Stimulated activated CD4-positive, alpha-beta T cell treated with anti-CD3 and anti-CD28 coated beads, Interleukin-1b, Interleukin-23, amount 100 ng/mL, for 48 hours (primary cell): ENCODE measurements around the gene CCNL2.
A peak's percentile ranks its signal among the peaks of the same experiment; 100 is the strongest.
"Not testable (repeated sequence)": the region's sequence is repeated elsewhere in the genome, so short reads cannot be mapped to it uniquely, and the experiment has no call there.

Source experiments
- DNase-seq: peaks from one replicate; pipeline ENCODE4 v3.0.0-alpha.2; 2020

CCNL2 gene

DNA sequence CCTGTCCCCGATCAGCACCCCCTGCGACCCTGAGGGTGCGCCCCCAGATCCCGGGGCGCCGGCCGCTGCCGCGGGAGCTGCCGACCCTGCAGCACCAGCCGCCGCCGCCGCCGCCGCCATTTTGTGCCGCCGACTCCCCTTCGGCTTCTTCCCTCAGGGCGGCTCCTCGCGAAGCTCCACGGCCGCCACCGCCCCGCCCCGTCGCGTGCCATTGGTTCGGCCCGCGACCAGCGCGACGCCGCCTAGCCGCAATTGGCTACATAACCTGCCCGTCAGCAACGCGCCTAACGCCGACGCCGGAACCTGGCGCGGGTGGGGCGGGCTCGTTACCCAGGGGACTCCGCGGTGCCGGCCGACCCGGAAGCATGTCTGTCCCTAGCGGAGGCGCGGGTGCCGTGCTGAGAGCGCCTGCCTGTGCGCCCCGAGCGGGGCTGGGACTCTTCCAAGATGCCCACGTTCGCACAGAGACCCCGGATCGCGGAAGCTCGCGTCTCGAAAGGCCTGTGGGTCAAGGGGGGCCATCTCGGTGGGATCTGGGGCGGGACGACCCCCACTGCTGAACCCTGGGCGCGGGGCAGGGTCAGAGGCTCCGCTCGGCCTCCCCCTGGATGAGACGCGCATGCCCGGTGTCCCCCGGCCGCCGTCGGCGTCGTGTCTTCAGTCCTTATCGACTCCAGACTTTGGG is at the start of gene CCNL2:
Gene CCNL2 (minus strand): TSS at position 149 of the 685 bp plus-strand sequence. CDS start 29 bp downstream, at position 120.
- DNase-seq: peak; percentile 100

- not testable (repeated sequence) for DNase-seq
Observed at GRCh38 chr1:1446631-1447030, 47.5 kb upstream of the CCNL2 start.

GRCh38 chr1:1442069-1442770 is 43.1 kb upstream of the CCNL2 start:
- no peak for DNase-seq

GRCh38 chr1:1441002-1441888 is 42.1 kb upstream of the CCNL2 start:
- peak; percentile 55 for DNase-seq

- DNase-seq: no peak
Observed at GRCh38 chr1:1440262-1441001, 41.3 kb upstream of the CCNL2 start.

DNA sequence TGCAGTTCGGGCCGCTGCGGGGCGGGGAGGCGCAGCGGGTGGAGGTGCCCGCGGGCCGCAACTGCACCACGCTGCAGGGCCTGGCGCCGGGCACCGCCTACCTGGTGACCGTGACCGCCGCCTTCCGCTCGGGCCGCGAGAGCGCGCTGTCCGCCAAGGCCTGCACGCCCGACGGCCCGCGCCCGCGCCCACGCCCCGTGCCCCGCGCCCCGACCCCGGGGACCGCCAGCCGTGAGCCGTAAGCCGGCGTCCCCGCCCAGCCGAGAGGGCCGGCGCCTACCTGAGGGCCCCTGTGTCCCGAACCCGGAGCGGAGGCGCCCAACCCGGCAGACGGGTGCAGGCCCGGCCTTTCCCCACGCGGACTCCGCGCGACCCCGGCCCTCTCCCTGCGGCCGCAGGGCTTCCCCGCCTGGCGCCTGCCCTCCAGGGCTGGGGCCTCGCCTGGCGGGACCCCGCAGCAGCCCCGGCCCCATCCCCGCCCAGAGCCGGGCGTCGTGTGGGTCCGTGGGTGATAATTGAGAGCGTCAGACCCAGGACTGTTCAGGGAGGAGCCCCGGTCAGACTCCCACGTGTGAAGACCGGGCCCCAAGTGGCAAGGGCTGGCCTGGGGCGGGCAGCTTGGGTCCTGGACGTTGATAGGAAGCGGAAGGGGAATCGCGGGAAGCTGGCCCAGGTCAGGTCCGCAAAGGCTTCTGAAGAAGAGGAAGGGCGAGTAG is 40.6 kb upstream of the CCNL2 start:
- DNase-seq: no peak

- DNase-seq: no peak
Observed at GRCh38 chr1:1438531-1439381, 39.6 kb upstream of the CCNL2 start.

DNA sequence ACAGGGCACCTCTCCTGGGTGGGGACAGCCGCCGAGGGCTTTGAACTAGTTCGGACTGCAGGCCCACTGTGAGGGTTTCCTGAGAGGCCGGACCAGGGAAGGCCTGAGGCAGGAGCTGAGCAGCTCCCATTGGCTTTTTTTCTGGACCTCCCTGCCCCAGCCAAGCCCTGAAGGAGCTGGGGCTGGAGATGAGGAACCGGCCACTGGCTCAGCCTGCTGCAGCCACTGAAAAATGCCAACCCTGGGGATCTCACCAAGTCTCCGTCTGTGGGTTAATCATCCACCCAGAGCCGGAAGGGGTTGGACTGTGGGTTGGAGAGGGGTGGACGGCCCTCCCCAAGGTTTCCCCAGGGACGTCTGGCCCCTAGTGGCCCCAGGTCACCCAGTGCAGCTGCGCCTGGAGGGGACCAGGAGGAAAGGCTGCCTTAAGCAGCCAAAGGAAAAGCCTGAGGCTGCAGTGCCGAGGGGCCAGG is 38.8 kb upstream of the CCNL2 start:
- DNase-seq: no peak

DNA sequence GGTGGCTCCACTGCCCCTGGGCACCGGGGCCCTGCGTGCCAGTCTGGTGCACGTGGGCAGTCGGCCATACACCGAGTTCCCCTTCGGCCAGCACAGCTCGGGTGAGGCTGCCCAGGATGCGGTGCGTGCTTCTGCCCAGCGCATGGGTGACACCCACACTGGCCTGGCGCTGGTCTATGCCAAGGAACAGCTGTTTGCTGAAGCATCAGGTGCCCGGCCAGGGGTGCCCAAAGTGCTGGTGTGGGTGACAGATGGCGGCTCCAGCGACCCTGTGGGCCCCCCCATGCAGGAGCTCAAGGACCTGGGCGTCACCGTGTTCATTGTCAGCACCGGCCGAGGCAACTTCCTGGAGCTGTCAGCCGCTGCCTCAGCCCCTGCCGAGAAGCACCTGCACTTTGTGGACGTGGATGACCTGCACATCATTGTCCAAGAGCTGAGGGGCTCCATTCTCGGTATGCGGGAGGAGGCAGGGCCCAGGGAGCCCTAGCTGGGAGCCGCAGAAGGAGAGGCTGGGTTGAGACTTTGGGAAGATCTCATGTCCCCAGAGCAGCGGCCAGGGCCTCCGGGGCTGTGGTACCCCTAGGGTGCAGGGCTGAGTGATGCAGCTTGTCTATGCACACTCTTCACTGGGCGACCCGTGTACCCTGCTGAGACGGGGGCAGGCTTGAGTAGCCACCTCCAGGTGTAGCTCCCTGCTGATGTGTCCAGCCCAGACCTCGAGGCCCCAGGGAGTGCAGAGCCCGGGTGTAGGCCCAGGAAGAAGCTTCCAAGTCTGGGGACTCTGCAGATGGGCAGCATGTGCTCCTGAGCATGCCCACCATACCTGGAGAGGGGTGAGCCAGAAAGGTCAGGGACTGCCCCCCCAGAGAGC is 38.1 kb upstream of the CCNL2 start:
- no peak for DNase-seq

DNA sequence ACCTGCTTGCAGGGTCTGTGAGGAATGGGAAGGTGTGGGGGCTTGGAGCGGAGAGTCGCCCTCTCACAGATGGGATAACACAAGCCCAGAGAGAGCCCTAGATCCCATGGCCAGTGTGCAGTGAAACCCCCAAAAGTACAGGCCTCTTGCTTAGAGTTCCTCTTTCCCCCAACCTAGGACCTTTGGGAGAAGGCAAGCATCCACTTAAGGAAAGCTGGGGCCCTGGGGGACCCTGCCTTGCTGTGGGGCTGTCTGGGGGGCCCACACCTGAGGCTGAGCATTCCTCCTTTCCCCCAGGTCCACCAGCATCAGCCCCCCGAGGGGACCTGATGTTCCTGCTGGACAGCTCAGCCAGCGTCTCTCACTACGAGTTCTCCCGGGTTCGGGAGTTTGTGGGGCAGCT is 37.5 kb upstream of the CCNL2 start:
- no peak for DNase-seq

- no peak for DNase-seq
Observed at GRCh38 chr1:1435911-1436629, 36.9 kb upstream of the CCNL2 start.

DNA sequence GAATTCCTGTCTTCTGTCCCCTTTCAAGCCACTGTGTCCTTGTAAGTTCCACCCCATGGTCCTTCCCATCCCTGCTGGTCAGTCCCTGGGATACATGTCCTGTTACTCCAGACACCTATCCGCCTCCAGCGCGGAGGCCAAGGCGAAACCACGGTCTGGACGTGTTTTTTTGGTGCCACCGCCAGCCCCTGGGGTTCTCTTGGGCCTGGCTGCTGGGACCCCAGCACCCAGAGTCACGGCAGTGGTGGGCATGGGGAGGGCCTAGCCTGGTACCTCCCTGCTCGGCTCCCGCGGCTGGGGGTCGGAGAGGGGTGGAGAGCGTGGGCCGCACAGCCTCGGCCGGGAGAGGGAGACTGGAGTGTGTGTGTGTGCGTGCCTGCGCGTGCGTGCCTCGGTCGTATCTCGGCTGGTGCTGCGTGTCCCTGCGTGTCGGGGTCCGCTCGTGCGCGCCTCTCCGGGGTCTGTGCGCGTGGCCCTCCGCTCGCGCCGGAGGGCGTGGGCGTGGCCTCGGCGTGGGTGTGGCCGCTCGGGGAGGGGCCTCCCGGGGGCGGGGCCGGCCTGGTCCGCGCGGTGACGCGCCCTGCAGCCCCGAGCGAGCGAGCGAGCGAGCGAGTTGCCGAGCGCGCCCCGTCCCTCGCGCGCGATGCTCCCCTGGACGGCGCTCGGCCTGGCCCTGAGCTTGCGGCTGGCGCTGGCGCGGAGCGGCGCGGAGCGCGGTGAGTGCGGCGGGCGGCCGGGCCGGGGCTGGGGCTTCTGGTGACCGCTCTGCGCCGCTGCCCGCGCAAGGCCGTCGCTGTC is 36.2 kb upstream of the CCNL2 start, which contains the start of gene VWA1:
Gene VWA1 (plus strand): TSS at position 585 of the 798 bp plus-strand sequence. CDS start 59 bp downstream, at position 644.
- DNase-seq: peak; percentile 65

DNA sequence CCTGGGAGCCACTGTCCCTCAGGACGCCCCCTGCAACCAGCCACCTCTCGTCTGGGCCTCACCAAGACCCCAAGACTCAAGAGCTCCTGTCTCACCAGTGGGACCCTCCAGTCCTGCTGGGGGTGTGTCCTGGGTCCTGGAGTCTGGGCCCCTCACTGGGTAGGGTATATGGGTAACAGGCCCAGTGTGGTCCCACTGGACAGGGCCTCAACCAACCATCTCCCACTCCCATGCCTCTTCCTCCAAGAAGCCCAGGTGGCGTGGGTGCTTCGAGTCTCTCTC is 35.6 kb upstream of the CCNL2 start:
- no peak for DNase-seq

DNA sequence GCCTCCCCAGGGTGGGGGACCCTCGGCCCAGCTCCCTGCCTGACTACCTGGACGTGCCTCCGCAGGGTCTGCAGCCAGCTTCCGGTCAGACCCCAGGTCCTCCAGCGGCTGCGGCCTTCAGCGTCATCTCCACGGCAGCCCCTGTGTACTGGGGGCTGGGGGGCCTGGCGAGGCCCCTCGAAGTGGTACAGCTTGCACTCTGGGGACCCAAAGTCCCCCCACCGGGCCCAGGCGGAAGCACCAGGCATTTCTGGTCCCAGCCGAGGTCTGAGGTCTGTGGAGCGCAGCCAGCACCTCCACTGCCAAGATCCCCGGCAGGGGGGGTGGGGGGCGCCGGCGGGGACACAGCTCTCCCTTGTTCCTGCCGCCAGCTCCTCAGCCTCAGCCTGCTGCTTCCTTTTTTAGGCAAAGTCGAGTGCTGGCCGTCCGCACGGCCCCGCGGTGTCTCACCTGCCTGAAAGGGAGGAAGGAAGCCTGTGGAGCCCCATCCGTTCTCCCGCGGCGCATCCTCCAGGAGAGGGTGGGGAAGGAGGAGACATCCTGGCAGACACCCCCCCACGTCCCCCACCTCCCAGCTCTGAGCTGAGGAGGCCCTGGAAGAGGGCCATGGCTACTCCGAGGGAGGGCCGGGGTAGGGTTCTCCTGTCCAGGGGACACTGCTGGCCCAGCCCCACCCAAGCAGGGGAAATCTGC is 35.1 kb upstream of the CCNL2 start:
- DNase-seq: no peak

DNA sequence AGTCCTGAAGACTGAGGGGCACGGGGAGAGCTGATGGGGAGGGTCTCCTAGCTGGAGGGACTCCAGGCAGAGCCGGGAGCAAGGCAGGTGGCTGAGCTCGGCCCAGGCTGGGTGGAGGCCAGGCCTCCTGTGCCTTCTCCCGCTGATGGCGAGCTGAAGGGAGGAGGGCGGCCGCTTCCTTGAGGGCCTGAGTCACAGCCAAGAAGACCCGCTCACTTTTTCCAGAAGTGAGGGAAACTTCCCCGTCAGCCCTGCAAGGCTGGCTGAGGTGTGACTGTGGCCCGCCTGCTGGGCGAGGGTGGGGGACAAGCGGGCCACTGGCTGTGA is 34.6 kb upstream of the CCNL2 start:
- peak; percentile 79 for DNase-seq

DNA sequence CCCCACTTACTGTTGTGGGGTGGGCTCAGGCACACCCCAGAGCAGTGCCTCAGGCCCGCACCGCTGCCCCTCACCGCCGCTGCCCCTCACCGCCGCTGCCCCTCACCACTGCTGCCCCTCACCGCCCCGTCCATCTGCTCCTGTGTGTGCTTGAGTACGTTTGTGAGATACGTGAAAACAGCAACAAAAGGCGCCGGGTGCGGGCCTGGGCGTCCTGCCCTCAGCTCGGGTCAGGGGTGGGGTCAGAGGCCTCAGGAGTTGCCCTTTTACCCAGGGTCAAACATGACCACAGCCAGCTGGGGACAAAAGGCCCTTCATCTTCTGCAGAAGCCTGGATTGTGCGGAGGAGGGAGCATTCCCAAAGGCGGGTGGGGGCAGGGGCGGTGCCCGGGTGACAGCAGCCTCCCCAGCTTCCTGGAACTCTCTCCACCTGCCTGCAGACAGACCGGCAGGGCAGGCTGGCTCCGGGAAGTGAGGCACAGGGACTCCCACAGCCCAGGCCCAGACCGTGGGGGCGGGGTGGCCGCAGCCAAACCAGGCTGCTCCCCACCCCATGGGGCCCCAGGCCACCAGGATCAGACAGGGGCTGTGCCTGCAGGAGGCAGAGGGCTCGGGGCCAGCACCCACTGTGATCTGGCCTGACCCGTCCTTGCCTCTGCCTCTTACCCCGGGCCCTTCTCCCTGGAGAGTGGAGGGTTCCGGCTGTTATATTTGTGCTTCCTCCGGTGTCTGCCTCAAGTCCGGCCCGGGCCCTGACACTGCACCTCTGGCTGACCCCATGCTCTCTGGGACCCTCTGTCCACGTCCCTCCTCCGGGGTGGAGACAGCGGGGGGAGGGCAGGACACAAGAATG is 34.0 kb upstream of the CCNL2 start:
- DNase-seq: no peak
